Activated gamma-delta T cell treated with anti-CD3 and anti-CD28 coated beads, Interleukin-2, amount 50 U/mL, for 16 hours (primary cell): Measurements from ENCODE around the gene TIGD3.
A peak's percentile ranks its signal among the peaks of the same experiment; 100 is the strongest.

Source experiments
- DNase-seq: peaks from one replicate; pipeline ENCODE4 v3.0.0-alpha.2; 2020; ENCODE audit warnings: low read depth

Gene TIGD3, protein sequence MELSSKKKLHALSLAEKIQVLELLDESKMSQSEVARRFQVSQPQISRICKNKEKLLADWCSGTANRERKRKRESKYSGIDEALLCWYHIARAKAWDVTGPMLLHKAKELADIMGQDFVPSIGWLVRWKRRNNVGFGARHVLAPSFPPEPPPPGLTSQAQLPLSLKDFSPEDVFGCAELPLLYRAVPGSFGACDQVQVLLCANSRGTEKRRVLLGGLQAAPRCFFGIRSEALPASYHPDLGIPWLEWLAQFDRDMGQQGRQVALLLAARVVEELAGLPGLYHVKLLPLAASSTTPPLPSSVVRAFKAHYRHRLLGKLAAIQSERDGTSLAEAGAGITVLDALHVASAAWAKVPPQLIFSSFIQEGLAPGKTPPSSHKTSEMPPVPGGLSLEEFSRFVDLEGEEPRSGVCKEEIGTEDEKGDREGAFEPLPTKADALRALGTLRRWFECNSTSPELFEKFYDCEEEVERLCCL

DNA sequence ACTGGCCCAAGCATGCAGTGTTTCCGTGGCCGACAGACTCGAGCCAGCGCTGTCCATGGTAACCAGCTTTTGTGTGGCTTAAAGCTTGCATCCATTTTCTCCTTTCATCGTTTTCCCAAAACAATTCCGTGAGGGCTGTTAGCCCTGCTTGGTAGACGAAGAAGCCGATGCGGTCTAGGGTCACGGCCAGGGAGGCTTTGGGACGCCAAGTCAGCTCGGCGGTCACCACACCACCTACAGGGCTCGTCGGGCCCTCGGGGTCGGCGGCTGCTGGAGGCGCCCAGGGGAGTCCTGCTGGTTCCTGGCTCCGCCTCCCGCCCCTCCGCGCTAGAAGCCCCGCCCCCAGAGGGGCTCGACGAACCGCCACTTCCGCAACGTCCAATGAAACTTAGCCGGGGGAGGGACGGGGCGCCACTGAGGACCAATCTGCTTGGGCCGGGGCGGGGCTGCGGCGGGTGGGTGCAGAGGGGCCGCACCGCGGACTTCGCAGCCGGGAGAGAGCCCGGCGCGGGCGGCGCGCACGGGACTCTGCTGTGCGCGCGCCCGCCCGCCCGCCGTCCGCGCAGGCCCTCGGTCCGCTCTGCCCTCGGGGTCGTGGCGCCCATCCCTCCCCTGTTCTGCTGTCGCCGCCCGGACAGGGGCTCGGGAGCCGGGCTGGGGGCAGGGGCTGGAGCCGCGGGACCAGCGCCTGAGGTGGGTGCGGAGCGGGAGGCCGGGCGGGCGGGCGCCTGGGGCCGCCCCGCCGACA lies at the start of gene TIGD3:
TIGD3 (plus strand) TSS at position 487 of the 748 bp plus-strand sequence. CDS start 1,058 bp downstream, outside the sequence.
- DNase-seq: peak; percentile 98

DNA sequence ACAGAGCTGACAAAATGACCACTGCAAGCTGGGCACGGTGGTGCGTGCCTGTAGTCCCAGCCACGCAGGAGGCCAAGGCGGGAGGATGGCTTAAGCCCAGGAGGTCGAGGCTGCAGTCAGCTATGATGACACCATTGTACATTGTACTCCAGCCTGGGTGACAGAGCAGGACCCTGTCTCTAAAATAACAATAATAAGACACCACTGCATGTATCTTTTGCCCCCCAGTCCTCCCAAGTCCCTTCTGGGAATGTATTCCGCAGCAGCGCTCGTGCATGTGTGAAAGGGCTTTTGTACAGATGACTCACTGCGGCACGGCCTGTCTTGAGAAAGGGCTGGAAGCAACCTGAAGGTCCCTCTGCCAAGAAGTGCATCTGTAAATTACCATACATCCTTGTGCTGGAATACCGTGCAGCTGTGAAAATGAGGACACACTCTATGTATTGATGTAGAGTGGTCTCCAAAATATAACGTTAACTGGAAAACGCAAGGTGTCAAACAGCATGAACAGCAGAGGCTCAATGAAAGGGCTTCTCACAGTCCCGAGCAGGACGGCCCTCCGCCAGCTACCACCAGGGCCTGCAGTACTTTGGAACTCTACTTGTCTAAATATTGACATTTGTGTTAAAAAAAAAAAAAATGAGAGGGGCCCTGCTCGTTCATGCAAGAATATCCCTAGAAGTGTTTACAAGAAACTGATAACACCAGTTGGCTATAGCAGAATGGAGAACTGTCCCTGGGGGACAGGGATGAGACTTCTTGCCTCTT lies 48.9 kb upstream of the TIGD3 start:
- DNase-seq: no peak

DNA sequence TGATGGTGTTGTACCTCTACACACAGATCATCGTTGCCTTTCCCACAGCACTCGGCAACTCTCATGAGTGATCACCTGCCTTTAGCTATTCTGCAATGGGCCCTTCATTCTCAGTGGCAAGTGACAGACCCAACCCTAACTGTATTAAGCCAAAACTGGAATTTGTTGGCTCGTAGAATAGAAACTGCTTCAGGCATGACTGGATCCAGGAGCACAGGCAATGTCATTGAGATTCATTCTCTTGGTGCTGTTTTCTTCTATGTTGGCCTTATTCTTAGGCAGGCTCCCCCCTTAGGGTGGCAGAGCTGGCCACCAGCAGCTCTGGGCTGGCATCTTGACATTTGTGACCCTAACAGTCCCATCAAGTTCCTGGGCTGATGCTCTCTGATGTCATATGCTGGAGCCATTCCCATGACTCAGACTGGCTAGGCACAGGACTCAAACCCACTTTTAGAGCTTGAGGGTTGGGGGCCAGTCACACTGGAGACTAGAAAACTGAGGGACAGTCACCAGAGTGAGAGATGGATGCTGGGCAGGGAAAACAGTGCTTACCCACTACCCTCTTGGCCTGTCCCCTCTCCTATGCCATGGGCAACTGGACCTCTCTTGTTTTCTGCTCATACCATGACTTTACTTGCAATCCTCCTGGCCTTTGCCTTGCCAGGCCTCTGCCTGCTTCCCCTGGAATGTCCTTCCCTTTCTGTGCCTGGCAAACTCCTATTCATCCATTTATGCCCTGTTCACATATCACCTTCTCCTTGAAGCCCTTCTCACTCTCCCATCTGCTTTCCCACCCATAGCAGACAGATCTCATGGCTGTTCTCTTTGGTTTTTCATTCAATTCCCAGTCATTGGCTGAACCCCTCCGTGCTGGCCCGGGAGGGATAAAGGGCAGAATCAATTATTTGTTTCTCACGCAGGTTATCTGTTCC lies 47.0 kb upstream of the TIGD3 start:
- DNase-seq: no peak

DNA sequence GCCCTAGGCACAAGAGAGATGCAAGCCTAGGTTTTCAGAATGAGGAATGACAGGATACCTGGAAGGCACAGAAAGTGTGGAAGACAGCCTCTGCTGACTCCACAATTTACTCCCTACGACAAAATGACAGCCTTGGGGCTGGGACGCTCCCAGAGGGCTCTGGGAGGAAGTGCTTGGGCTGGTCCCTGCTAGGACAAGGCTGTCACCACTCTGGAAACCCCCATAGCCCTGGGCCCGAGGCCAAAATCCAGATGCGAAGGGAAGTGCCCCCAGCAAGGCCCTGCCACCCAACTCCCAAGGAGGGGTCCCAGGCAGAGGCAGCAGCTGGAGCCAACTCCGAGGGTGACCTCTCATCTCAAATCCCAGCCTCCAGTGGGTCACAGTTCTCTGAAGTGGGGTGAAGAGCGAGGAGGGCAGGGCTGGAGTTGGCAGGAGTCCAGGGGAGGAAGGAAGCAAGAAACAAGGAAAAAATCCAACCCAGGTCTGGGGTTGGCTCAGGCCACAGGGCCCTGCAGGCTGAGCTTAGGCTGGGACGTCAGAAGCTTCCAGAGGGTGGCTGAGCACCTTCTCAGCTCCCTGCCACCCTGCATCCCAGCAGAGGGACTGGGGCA lies 46.2 kb upstream of the TIGD3 start:
- no peak for DNase-seq

DNA sequence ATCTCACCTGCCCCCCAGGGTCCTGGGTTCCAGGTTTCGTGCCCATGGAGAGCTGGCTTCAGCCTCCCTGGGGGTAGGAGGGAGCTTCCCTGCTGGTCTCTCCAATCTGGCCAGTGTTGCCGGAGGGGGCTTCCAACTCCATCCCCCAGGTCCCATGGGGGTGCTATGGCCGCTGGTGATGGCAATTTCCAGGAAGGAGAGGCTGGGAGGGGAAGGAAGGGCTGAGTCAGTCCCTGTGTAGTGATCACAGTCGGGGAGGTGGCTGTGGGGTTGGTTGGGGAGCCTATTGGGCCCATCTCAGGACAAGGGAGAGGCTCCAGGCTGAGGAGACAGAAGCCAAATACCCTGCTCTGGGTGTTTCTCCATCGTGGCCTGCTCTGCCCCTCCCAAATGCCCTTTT lies 45.5 kb upstream of the TIGD3 start:
- DNase-seq: no peak

DNA sequence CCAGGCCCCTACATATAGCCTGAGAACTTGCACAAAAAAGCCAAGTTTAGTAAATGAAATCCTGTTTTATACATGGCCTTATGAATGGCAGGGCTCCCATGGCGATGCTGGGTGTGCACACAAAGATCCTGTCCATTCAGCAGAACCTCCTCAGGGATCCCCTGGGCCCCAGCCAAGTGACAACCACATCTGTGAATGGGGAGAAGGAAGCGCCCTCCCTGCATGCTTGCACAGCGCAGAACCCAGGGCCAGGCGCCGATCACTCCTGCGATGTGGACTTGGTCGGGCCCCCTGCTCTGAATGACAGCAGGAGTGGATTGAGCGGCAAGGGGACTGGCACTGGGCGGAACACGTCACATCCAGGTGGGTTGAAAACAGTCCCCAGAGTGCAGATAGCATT lies 44.3 kb upstream of the TIGD3 start:
- no peak for DNase-seq

DNA sequence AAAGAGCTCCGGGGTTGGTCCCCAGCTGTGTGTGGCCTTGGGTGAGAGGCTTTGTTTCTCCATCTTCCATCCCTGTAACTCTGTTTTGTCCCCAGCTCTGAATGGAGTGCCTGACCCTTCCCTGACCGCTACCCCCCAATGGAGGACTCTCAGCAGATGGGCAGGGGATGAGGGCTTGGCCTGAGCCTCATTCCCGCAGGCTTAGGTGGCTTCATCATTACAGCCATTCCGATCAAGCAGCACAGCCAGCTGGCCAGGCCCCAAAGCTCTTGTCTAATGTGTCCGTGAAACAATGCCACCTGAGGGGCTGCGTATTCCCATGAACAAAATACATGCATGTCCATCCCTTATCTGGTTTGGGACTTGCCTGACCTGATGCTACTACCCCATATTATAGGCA lies 43.8 kb upstream of the TIGD3 start:
- DNase-seq: no peak

DNA sequence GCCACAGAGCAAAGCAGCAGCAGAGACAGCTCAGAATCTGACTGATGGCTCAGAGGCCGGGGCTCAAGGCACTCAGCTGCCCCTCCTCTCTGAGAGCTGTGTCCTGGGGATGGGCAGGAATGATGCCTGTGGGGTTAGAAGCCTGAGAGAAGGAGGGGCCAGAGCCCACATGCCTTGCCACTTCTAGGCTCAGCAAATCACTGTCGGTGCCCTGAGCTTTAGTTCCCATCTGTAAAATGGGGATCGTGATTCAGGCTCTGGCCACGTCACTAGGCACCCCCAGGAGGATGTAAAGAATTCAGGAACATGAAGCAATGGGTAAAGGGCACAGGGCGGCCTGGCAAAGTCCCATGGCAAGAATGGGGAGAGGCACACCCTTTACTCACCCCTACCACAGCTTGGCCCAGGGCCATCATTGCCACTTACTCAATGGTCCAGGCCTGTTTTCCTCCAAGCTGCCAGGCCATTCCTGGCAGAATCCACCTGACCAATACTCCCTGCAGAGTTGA lies 43.3 kb upstream of the TIGD3 start:
- no peak for DNase-seq

DNA sequence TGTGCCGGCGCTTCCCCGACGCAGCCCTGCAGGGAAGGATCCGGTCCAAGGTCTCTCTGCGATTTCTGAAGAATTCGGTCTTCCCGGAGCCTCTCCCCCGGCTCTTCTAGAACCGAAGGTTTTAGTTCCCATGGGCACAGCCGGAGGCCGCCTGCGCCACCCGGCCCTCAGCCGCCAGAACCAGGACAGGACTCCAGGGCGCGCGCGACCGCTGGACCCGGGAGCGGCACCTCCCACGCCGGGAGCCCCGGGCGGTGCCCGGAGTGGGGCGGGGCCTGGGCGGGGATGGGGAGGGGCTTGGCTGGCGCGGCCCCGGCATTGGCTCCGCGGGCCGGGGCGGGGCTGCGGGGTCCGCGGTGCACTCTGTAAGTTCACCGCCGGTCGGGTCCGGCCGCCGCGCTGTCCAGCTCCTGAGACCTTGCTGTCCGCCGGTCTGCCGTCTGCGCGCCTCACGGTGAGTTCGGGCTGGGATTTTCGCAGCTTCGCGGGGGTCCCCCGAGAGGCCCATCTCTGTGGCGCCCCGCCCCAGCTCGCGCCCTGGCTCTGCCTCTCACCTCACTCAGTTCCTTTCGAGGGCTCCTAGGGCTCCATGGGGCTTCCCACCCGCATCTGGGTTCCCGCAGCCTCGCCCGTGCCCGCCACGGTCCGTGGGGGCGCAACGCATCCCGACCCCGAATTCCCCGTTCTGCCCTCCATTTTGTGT lies 39.9 kb upstream of the TIGD3 start, which contains the start of gene CDC42EP2:
CDC42EP2 (plus strand) TSS at position 366 of the 703 bp plus-strand sequence. CDS start 6,033 bp downstream, outside the sequence.
- DNase-seq: peak; percentile 62

DNA sequence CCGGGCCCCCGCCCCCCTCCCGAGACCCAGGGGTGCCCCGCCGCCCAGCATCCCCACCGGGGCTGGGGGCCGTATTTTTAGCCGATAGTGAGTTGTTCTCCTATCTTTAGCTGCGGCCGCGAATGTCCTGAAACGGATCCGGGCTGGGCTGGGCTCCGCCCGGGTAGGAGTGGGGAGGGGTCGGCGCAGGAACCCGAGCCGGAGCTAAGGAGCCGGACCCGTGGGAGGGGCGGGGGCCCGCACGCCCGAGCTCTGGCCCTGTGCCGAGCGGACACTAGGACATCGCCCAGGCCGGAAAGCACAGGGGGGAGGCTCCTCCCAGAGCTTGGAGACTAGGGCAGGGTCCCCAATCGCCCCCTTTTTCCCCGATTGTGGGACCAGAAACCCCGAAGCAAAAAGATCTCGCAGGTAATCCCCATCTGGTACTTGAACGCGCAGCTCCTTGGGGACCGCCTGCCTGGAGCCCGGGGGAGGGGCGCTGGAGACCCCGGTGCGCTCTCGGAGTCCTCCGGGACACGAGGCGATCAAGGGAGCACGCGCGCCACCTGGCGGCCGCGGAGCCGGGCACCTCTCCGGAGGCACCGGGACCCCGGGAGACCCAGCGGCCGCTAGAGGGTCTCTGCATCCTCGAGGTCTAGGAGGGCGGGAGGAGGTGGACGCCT lies 39.2 kb upstream of the TIGD3 start:
- peak; percentile 75 for DNase-seq

DNA sequence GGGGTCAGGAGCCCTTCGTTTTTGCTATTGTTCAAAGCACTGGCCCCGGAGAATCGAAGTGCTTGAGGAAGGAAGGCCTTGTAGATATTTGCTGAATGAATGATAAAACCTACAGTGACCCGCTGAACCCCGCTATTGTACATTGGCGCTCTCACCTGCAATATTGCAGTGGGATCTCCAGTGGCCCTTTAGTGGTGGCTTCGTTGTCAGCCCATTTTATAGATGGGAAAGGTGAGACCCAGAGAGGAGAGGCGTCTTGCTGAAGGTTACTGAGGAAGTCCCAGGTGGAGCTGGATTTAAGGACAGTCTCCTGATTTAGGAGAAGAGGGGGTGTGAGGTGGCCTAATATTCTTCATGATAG lies 38.7 kb upstream of the TIGD3 start:
- no peak for DNase-seq

DNA sequence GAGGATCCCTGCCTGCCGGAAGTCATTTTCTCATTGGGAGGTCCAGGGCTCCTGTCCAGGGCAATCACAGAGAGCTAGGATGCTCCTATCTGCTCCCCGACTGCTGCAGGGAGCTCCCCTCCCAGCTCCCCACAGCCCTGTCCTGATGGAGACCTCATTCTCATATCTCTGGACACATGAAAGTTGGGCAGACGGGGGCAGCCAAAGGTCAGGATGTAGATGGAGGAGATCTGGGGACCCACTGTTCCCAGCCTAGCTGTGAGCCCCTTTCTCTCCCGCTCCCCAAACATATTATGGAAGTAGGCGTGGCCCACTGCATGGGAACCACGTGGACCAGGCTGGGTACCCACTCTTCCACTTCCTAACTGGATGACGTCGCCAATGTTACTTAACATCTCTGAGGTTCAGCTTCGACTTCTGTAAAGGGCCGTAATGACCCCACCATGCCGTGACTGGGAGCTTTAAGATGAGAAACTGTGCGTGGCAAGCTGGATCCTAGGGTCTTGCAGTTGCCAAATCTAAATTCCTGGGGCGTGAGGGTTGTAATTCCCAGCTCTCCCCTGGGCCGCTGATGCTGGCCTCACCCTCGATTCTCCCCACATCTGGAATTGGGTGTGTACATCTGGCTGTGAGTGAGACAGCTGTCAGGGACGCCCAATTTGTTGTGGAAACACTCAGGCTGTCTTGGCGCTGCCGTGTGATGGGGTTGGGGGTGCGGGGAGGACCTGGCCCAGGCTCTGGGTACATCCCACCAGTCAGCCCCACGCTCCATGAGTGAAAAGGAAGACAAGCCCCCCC lies 38.1 kb upstream of the TIGD3 start:
- no peak for DNase-seq

DNA sequence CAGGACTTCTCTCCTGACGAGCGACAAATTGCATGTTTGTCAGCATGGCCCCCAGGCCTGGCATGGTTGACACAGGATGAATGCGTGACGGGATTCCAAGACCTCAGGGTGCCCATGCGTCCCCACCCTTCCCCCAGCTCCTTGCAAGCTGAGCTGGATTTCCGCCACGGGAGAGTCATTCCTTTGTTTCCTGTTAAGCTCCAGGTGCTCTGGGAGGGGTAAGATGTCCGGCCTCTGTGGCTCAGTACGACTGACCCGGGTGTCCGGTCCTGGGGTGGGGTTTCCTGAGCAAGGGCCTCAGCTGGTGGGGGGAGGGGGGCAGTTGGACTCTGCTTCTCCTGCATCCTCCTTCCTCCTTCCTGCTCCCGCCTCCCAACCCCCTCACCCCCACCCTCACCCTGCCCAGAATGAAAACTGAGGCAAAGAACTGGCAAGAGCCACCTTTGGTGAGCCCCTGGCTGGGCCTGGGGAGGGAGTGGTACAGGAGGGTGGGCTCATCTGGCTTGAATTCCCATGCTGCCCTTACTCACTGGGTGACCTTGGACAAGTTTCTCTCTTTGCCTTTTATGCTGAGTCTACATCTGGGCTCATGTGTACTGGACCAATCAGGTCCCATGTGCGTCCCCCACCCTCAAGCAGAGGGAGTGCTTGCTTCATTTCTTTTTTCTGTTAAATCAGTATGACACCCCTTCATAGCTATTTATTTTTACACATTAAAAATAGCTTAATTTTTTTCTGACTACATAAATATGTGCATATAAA lies 37.3 kb upstream of the TIGD3 start:
- no peak for DNase-seq

DNA sequence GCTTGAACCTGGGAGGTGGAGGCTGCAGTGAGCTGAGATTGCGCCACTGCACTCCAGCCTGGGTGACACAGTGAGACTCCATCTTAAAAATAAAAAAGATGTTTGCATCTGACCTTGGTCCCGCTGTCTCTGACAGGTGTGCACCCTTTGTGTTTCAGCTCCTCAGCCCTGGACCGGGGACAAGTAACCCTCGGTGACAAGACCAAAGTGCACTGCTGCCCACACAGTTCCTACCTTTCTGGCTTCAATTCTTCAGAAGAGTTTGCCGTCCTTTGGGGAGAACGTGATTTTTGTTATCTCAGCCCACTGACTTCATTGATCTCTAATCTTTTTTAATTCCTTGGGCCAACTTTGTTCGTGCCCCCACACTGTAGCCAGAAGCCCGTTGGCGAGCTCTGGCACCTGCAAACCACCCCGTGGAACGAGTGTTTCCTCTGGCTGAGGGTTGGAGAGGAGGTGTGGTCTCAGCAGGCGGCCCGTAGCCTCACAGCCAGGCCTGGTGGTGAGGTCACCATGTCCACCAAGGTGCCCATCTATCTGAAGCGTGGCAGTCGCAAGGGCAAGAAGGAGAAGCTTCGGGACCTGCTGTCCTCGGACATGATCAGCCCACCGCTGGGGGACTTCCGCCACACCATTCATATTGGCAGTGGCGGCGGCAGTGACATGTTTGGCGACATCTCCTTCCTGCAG lies 34.0 kb upstream of the TIGD3 start:
- DNase-seq: no peak

DNA sequence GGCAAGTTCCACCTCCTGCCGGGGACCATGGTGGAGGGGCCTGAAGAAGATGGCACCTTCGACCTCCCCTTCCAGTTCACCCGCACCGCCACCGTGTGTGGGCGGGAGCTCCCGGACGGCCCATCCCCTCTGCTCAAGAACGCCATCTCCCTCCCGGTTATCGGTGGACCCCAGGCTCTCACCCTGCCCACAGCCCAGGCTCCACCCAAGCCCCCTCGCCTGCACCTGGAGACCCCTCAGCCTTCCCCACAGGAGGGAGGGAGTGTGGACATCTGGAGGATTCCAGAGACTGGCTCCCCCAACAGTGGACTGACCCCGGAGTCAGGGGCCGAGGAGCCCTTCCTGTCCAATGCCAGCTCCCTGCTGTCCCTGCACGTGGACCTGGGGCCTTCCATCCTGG lies 33.5 kb upstream of the TIGD3 start:
- DNase-seq: no peak

DNA sequence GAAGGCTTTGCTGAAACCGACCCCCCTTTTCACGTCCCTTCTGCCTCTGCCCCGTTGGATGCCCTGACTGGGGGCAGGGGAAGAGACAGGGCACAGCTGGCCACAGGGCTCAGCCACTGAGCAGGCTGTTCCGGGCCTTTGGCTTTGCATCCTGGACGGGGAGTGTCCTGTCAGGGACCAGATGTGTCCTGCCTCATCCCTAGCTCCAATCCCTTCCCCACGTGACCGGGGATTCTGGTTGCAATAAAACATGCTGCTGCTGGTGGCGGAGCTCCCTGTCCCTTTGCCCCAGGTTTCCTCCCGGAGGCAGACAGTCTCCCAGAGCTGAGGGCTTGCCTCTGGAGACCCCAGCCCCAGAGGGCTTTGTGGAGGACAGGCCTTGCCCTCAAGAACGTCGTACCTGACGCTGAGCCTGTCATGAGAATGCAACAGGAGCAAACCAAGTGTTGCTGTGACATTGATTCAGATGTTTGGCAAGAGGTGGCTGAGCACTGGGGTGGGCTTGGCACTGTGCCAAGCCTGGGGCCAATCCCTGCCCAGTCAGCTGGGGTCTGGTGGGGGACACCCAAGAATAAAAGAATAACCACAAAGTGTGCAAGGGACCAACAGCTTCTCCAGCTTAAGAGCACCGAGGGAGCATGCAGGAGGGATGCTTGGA lies 32.6 kb upstream of the TIGD3 start:
- no peak for DNase-seq

DNA sequence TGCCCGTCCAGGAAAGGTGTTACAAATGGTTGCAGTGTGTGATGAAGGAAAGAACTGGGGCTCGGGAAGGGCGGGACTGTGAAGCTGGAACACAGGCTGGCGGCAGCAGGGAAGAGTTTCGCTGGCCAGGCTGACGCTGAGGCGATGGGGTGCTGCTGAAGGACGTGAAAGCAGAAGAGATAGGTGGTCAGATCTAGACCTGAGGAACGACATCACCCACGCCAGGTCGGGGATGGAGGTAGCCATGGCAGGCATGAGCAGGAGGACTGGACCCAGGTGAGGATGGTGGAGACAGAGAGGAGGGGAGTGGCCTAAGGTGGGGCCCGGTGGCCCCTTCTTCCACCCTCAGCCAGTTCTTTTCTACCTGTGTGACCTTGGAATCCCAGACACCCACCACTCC lies 30.7 kb upstream of the TIGD3 start:
- DNase-seq: no peak
